ENCODE data around the gene LITAF.

DNA sequence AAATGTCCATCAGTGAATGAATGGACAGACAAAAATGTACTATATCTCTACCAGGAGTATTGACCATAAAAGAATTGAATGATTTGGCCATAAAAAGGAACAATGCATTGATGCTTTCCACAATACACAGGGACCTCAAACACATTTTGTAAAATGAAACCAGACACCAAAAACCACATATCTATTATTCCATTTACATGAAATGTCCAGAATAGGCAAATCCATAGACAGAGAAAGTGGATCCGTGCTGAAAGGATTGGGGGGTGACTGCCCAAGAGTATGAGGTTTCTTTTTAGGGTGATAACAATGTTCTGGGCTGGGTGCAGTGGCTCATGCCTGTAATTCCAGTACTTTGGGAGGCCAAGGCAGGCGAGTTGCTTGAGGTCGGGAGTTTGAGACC, 6.9 kb upstream of the LITAF start:
- no peak for TF ChIP-seq EZH2phosphoT487 (conservative IDR thresholded peaks at IDR 0.05; ENCODE audit: low read length)
- TF ChIP-seq, protein P1, sequence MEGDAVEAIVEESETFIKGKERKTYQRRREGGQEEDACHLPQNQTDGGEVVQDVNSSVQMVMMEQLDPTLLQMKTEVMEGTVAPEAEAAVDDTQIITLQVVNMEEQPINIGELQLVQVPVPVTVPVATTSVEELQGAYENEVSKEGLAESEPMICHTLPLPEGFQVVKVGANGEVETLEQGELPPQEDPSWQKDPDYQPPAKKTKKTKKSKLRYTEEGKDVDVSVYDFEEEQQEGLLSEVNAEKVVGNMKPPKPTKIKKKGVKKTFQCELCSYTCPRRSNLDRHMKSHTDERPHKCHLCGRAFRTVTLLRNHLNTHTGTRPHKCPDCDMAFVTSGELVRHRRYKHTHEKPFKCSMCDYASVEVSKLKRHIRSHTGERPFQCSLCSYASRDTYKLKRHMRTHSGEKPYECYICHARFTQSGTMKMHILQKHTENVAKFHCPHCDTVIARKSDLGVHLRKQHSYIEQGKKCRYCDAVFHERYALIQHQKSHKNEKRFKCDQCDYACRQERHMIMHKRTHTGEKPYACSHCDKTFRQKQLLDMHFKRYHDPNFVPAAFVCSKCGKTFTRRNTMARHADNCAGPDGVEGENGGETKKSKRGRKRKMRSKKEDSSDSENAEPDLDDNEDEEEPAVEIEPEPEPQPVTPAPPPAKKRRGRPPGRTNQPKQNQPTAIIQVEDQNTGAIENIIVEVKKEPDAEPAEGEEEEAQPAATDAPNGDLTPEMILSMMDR (IDR thresholded peaks at IDR 0.05; ENCODE audit: insufficient read depth, low read length, poor library complexity, severe bottlenecking) = no peak

All from SU-DHL-6 (cell line).